GM12891 (cell line): ENCODE measurements around the gene MYEOV.

Source experiments
- POLR2A ChIP-seq: IDR thresholded peaks from 2 replicates; pipeline ENCODE4 v1.6.1; 2011; ENCODE audit warnings: low read depth, low read length, control low read depth
- POLR2AphosphoS5 ChIP-seq: IDR thresholded peaks from 2 replicates; pipeline ENCODE4 v1.6.1; 2011; ENCODE audit warnings: low read depth, low read length, control low read depth

- TF ChIP-seq POLR2AphosphoS5 (no peak), POLR2A (no peak)
Observed at GRCh38 chr11:69295995-69296889, 2.3 kb downstream of the MYEOV start.
